ENCODE measurements around the gene DNAAF3.
"Not testable (repeated sequence)": the region's sequence is repeated elsewhere in the genome, so short reads cannot be mapped to it uniquely, and the experiment has no call there.

DNAAF3 gene

DNA sequence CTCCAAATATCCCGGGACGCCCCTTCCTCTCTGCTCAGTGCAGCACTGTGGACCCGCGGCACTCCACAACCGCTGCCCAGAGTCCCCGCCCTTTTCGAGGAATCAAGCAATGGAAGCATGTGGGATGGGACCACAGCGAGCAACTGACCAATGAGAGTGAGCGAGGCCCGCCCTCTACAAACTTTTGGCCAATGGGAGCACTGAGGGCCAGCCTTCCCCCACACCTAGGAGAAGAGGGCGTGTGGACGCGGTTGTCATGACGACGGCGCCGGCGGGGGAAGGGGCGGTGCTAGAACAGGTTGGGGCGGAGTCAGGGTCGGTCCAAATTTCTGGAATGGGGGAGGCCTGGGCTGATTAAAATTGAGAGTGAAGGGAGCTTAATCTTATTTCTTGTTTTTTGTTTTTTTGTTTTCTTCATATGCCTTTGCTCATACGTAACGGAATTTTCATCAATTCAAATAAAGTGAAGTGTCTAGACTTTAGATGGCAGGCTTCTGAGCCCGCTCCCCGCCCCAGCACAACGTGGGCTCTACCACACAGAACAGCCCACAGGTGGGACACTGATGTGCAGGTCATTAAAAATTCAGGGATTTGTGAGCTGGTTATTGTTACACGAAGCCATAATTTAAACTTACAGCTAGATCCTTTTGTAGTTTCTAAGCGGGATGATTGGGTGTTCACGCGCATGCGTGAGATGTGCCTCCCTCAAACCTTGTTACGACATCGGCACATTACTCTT lies at the start of gene DNAAF3:
Gene DNAAF3 (minus strand): TSS at position 84 of the 739 bp plus-strand sequence. CDS start 200 bp downstream, outside the sequence.
- DNase-seq (ENCODE audit: low read depth in 2 of 2), result peak; percentile 94 to 95

DNA sequence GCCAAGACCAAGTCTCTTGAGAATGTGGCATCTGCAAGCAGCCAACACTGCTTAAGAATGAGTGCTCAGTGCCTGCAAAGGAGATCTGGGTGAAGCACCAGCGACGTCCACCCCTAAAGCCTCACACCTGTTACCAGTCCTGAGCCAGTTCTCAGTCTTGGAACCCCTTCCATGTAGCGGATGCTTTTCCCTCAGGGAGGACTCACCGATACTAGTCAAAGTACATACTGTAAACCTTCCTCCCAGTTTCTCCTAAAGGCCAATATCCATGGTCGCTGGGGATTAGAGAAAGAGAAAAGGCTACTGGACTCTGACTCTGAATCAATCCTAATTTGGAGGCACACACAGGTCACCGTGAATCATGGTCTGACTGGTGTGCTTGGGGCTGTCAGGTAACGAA lies 47.1 kb upstream of the DNAAF3 start:
- DNase-seq (ENCODE audit: low read depth in 2 of 2), result no peak

DNA sequence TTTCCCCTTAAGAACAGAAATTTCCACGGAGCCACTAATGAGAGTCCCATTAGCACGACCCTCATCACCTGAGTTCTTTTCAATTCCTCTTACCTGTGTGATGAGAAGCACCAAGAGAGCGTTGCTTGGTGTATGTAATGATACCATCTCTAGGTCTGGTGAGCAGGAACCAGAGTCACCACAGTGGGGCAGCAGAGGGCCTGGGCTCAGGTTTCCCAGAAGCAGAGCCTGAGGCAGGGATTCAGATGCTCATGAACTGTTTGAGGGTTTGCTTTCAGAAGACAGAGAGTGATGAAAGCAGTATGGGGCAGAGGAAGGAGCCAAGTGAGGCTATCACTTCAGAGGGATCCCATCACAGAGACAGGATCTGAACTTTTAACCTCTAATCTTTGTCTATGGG lies 46.0 kb upstream of the DNAAF3 start:
- DNase-seq (ENCODE audit: low read depth in 2 of 2), result no peak

DNA sequence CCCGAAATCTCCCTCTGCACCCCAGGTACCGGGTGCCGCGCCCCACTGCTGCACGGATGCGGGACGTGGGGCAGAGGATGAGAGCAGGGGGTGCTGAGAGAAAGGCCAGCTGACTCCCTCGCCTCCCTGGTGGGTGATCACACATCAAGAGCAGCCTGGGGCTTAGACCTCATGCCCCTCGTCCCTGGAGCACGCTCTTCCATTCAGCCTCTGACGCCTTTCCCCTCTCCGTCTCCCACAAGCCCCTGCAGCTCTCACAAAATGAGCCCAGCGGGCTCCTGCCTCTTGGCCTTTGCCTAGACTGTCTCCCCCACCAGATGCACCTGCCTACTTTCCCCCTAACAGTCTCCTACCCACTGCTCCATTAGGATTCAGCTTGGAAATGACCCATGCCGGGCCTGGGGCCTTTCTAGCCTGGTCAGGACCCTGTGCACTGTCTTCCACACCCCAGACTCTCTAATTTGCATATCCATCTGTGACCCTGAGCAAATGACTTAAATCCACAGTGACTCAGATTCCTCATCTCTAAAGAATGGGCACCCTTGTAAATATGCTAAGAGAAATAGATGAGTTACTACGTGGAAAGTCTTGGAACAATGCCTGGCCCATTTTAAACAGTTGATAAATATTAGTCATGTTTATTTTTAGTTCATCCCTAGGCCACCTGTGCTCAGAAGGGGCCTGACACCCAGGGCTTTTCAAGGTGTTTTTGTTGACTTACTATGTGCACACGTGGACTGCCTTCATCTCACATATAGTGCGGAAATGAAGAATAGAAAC lies 43.5 kb upstream of the DNAAF3 start:
- peak; percentile 70 to 75 for DNase-seq (ENCODE audit: low read depth in 2 of 2)

DNA sequence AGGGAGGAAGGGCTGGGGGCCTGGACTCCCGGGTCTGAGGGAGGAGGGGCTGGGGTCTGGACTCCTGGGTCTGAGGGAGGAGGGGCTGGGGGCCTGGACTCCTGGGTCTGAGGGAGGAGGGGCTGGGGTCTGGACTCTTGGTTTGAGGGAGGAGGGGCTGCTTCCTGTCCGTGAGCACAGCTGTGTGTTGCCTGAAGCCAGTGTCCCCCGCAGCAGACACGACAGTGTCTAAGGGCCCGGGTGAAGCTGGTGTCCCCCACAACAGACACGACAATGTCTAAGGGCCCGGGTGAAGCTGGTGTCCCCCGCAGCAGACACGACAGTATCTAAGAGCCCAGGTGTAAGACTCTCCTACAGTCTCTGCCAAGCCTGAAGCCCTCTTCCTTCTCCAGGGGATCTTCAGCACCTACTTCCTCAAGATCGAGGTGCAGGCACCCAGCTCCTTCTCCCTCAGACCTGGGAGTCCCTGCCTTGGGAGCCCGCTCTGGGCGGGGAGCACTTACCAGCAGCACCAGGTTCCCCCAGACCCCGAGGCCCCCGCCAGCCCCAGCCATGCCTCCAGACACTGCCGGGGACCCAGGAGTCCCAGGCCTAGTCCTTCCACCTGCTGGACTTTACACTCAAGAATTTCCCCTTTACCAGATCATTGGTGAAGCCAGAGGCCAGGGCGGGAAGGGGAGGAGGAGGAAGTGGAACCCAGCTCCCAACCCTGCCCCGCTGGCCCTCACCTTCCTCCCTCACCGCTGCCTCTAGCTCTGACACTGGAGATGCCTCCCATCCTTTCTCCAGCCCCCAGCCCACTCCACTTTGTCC lies 42.7 kb upstream of the DNAAF3 start, which contains the start of gene PTPRH:
Gene PTPRH (minus strand): TSS at position 622 of the 813 bp plus-strand sequence. CDS start 68 bp downstream, at position 554.
- no peak for DNase-seq (ENCODE audit: low read depth in 2 of 2)

DNA sequence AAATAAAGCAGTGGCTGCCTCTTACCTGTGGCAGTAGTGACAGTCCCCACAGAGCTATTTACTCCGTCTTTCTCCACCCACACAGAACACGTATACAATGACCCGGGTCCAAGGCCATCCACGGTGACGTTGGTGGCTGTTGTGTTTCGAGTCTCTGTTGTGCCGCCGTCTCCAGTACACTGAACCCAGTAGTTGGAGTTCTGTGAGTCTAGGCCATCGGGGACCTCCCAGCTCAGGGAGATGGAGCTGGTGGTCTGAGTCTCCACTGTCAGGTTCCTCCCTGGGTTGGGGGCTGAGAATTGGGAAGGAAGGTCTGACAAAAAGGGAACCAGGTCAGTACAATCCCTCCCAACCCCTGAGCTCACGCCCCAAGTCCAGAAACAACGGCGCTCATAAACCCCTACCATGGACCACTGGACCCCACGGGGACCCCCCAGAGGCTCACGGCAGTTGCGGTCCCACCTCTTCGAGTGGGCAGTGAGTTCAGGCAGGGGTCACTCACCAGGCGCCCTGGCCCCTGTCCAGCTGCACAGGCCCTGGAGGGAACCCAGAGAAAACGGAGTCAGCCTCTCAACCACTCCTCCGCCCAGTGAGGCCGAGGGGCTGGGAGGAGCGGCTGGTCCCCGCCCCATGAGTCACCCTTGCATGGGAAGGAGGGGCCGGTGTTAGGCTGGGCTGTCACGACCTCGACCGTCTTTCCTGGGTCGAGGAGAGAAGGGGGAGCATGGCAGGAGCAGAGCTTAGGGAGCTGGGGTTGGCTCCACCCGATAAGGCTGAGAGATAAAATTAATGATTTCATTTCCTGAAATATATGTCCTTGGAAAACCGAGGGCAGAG lies 40.5 kb upstream of the DNAAF3 start:
- peak; percentile 50 to 57 for DNase-seq (ENCODE audit: low read depth in 2 of 2)

DNA sequence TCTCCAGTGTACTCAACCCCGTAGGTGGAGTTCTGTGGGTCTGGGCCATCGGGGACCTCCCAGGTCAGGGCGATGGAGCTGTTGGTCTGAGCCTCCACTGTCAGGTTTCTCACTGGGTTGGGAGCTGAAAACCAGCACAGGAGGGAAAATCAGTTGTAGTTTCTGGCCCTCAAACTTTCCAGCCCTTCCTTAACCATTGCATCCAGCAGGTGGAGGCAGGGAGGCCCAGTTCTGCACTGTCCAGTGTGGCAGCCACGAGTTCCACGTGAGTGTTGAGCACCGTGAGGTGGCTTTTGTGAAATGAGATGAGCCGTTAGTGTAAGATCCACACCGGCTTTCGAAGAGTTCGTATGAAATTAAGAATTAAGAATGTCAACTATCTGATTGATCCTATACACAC lies 35.8 kb upstream of the DNAAF3 start:
- not testable (repeated sequence) for DNase-seq (ENCODE audit: low read depth in 2 of 2)

DNA sequence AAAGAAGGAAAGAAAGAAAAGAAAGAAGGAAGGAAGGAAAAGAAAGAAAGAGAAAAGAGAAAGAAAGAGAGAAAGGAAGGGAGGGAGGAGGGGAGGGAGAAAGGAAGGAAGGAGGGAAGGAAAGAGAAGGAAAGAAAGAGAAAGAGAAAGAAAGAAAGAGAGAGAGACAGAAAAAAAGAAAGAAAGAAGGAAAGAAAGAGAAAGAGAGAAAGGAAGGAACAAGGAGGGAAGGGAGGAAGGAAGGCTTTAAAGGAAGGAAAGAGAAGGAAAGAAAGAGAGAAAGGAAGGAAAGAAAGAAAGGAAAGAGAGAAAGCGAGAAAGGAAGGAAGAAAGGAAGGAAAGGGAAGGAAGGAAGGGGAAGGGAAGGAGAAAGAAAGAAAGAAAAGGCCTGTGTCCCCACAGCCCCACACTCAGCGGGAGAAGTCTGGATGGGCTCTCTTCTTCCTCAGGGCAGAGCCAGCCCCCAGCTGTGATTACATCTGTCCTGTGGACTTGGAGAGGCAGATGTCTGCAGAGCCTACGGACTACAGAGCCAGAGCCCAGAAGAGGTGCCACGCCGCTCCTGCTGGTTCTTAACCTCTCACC lies 33.3 kb upstream of the DNAAF3 start:
- no peak for DNase-seq (ENCODE audit: low read depth in 2 of 2)

DNA sequence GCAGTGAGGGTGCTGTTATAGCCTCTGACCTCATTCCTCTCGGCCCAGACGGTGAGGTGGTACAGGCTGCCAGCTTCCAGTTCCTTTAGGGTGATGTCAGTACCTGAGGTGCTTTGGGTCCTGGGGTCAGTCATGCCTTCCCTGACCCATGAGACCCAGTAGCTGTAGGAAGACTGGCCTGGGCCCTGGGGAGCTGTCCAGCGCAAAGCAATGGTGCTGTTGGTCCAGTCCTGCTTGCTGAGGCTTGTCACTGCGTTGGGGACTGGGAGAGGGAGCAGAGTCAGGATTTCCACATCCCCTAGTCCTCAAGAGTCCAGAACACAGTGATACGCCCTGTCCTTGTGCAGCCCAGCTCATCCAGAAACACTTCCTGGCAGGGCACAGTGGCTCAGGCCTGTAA lies 32.2 kb upstream of the DNAAF3 start:
- DNase-seq (ENCODE audit: low read depth in 2 of 2), result no peak

DNA sequence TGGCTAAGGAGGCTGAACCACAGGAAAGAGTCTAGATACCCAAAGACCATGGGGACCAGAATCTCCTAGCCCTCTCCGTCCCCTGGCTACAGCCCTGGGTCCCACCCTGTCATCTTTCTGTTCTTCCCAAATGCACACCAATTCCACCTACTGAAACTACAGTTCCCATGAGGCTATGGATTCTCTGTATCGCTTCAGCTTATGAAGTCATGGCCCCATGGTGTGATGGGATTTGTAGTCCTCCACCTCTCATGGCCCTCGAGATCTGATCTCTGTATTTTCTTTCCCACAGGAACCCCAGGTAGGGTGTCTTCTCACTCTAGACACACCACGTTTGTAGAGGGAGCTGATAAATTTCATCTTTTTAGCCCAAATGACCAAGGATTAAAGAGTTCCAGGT lies 31.1 kb upstream of the DNAAF3 start:
- DNase-seq (ENCODE audit: low read depth in 2 of 2), result no peak

DNA sequence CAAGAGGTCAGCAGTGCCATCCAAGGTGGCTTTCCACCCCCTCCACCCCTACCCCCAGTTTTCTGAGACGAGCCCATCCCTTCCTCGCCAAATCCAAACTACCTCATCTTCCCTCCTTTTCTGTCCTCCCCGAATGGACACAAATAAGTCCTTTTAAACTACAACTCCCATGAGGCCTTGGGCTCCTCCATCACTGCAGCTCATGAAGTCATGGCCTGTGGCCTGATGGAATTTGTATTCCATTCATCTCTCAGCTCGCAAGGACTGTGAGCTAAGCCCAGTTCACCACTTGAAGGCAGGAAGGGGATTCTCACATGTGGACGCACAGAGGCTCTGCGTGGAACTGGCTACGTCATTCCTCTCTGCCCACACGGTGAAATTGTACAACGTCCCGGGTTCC lies 30.4 kb upstream of the DNAAF3 start:
- no peak for DNase-seq (ENCODE audit: low read depth in 2 of 2)

DNA sequence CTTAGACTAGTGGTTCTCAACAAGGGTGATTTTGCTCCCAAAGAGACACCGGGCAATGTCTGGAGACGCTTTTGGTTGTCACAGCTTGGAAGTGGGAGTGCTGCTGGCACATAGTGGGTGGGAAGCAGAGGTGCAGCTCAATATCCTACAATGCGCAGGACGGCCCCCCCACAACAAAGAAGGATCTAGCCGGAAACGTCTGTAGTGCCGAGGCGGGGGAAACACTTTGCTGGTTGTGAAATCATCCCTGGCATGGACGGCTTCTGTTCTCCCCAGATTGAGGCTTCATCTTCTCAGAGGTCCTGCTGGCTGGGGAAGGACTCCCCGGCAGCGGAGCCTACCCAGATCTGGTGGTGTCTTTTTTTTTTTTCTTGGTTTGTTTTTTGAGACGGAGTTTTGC lies 27.1 kb upstream of the DNAAF3 start:
- DNase-seq (ENCODE audit: low read depth in 2 of 2), result no peak

DNA sequence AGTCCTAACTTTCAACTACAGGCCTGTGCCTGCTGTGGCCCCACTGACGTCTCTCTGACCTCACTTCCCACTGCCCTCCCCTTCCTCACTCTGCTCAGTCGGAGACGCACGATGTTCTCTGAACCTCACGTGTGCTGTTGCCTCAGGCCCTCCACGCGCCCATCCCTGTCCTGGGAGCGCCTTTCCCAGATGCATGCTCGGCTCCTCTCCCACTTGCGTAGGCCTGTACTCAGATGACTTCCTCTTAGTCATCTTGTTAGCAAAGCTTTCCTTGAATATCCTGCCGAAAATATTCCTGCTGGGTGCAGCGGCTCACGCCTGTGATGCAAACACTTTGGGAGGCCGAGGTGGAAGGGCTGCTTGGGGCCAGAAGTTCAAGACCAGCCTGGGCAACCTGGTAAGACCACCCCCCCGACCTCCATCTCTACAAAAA lies 23.0 kb upstream of the DNAAF3 start:
- peak; percentile 59 to 65 for DNase-seq (ENCODE audit: low read depth in 2 of 2)

DNA sequence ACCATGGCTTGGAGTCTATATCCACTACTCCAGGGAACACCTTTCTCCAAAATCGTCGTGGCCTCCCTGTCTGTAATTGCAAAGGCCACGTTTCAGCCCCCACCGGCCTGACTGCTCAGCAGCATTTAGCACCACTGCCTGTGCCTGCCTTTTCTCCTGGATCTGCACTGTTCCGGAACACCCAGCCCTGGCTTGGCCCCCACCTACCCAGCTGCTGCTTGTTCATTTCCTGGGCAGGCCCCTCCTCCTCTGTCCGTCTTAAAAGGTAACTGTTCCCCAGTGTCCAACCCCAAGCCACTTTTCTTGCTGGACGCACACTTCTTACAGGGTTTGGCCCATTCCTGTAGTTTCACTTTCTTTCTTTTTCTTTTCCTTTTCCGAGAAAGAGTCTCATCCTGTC lies 22.2 kb upstream of the DNAAF3 start:
- no peak for DNase-seq (ENCODE audit: low read depth in 2 of 2)

DNA sequence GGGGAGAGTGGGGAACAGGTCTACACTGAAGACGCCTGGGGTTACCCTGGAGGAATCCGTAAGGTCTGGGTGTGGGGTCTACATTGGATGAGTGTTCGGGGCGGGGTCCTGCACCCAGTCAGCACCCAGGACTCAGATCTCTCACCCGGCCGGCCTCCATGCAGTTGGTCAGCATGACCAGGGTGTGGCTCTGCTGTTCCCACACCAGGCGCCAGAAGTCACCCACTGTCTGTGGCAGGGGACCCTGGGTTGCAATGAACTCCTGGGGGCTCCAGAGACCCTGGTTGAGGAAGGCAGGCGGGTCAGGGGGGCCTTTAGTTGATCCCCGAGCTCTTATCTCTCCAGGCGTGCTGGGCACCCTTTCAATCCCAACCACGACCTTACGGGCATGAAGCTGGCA lies 19.7 kb upstream of the DNAAF3 start:
- DNase-seq (ENCODE audit: low read depth in 2 of 2), result no peak

DNA sequence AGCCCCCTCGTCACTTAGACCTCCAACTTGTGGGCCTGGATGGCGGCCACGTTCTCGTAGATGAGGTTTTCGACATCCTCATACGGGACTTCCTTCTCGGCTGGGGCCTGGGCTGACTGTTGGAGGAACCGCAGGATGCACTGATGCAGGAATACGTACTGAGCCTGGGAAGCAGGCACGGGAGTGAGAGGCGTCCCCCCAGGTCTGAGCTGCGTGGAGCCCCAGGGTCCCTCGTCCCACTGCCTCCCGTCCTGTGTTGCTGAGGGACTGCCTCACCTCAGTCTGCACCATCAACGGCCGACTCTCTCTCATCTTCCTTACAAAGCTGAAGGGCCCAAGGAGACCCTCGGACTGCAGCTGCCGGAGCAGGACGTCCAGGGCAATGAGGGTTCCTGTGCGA lies 15.3 kb upstream of the DNAAF3 start:
- no peak for DNase-seq (ENCODE audit: low read depth in 2 of 2)

DNA sequence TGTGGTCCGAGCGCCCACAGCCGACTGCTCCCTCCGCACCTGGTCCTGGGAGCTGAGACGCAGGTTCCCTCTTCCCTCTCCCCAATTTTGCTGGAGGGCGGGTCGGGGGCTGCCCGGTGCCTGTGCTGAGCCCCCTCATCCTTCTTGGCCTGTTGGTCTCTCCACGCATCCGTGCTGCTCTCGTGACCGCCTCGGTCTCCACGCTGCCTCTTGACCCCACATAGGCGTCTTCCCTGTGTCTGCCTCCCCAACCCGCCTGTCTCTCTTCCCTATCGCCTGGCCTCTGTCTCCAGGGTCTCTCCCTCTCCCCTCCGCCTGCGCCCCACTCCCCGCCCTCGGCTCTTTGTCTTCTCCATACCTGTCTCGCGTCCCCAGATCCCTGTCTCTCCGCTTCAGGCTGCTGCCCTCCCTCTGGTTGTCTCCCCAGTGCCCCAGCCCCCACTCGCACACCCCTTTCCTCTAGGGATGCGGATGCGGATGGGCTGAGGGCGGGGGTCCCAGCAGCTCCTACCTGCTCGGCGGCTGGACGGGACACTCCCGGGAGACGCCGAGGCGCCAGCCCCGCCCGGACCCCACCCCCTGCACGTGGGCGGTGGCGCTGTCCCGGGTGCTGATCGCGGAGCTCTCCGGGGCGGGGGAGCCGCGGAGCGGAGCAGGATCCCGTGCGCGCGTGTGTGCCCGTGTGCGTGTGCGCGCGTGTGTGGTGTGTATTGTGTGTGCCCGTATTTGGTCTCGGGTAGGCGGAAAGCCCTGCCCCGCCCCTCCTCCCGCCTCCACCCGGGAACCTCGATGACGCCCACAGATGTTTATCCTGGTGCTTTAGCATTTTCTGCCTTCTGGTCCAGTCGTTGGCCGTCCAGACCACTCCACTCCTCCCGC lies 13.4 kb upstream of the DNAAF3 start, which contains the start of gene SYT5:
Gene SYT5 (minus strand): TSS at position 684 of the 879 bp plus-strand sequence. CDS start 1,248 bp downstream, outside the sequence.
- DNase-seq (ENCODE audit: low read depth in 2 of 2), result no peak

DNA sequence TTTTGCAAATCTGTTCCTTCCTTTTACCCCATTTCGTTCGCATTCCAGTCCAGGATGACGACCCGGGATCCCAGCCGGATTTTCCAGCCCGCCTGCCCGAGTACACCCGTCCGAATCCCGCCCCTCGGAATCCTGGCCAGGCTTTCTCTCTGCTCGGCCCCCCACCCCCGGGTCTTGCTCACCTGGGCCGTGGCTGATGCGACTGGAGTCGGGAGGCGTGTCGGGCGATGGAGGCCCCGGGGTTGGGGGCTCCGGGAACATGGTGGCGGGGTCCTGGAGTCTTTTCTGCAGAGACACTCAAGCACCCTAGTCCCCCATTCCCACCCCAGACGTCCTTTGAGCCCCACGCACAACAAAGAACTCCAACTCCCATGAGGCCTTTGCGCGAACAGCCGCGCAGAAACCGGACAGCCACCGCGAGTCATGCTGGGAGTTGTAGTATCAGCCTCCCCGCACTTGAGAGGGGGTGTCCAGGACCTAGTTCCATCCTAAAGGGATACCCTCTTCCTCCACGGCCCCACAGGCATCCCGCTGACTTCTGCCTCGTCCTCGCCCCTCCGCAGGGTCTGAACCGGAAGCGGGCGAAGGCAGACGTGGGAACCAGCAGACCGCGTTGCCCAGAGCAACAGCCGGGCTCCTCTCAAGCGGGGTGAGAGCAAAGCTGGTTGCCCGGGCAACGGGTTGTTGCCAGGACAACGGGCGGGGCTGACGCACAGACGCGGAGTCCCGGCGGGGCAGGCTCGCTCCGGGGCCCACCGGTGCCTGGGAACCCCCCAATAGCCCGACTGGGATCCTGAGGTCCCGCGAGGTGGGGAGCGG lies 12.6 kb upstream of the DNAAF3 start:
- peak; percentile 36 to 43 for DNase-seq (ENCODE audit: low read depth in 2 of 2)

DNA sequence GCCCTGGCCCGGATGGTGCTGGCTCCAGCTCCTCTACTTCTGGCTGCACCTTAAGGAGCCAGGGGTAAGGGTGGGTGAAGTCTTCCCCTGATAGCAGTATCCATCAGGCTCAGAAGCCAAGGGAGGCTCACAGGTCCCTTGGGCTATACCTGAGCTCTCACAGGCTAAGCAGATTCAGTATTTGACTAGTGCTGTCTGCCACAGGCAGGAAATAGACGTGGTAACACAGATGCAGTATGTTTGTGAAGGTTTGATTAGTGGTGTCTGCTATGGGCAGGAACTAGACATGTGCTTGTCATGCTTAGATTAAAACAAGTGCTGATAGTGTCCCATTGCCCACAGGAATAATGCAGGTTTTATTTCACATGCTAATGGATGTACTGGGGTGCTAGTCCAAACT lies 9.7 kb upstream of the DNAAF3 start:
- no peak for DNase-seq (ENCODE audit: low read depth in 2 of 2)

All from fibroblast of skin of left quadriceps (primary cell).